ENCODE measurements around the gene MCL1.

MCL1 gene

GRCh38 chr1:150535511-150536287 lies 43.7 kb downstream of the MCL1 start:
- DNase-seq: no peak

- no peak for DNase-seq
These were observed 45.4 kb downstream of the MCL1 start for GRCh38 chr1:150534002-150534401.

GRCh38 chr1:150532860-150533259 lies 46.5 kb downstream of the MCL1 start:
- DNase-seq: no peak

- no peak for DNase-seq
These were observed 48.8 kb downstream of the MCL1 start for GRCh38 chr1:150530491-150531159.

GRCh38 chr1:150529017-150529416 lies 50.4 kb downstream of the MCL1 start:
- DNase-seq: no peak

- DNase-seq: no peak
These were observed 51.2 kb downstream of the MCL1 start for GRCh38 chr1:150528196-150528595.

- no peak for DNase-seq
These were observed 54.1 kb downstream of the MCL1 start for GRCh38 chr1:150525348-150525747.
